HG02623 (cell line): Measurements from ENCODE around the gene RNF157.

ENCODE experiments used
- ATAC-seq: cut with Tn5 transposase; IDR thresholded peaks from one replicate; pipeline ENCODE4 v1.9.1; 2021; ENCODE audit warnings: moderate library complexity; ENCODE audit not compliant: unreplicated experiment

The RNF157 gene

DNA sequence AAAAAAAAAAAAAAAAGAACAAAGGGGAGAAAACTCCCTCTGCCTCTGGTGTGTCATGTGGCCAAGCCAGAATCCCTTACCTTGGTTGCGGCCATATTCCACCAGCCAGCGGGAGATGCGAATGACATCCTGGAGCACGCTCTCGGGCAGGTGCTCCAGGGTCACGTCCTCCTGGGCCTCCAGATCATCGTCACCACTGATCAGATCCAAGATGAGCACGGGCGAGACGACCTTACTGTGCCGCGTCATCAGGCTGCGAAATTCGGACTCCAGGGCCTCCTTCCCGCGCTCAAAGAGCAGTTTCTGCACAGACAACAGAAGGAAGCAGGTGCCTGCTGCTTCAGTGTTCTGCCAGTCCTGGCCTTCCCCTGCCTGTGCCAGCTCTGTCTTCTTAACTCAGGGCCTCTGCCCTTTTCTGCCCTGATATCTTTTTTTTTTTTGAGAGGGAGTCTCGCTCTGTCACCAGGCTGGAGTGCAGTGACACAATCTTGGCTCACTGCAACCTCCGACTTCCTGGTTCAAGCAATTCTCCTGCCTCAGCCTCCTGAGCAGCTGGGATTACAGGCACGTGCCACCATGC lies 142.5 kb downstream of the RNF157 start:
- no peak for ATAC-seq

- ATAC-seq: no peak
Measured at GRCh38 chr17:76095943-76096342, 144.3 kb downstream of the RNF157 start.

GRCh38 chr17:76094046-76094445 lies 146.2 kb downstream of the RNF157 start:
- ATAC-seq: no peak

DNA sequence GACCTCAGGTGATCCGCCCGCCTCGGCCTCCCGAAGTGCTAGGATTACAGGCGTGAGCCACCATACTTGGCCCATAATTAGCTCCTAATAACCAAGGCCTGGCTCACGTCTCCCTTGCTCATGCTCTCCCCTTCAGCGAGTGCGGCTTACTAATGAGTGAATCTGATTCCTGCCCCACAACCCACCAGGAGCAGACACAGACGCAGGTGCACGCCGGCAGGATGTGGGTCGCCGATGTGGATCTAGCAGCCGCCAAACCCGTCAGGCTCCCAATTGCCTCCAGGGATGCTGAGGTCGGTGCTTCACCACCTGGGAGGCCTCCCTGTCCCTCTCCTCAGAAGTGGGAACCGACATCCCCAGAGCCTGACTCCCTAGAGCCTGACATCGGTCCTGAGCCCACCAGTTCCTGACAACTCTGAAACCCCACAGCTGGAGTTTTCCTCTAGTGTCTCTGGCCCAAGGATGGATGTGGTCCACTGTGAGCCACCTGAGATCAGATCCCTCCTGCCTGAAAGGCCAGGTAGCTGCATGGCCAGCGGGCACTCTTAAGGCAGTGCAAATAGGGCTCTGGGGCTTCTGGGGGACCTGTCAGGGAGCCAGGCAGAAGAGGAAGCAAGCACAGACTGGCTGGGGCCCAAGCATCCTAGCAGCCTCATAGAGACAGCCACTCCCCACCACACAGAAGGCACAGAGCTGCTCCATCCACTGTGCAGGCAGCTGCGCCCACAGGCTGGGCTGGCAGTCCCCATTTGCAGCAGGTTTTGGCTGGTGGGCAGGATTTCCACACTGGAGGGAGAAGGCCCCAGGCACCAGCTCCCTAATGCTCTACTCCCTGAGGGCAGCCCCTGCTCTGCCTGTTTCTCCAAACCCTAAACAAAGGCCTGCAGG lies 147.5 kb downstream of the RNF157 start:
- ATAC-seq: no peak
